Neural progenitor cell (in vitro differentiated cells): Measurements from ENCODE around the gene PDILT. TPM values are rescaled to one million over a fixed set of nuclear protein-coding genes. Genes with fewer than 3 reads are reported as not detected.
"Not testable (repeated sequence)": the region's sequence is repeated elsewhere in the genome, so short reads cannot be mapped to it uniquely, and the experiment has no call there.

Experiments used
- DNase-seq: peaks from one replicate; pipeline ENCODE4 v3.0.0-alpha.2; 2016; ENCODE audit warnings: low spot score
- H2AFZ ChIP-seq: fragments of 200-600 bp; sonication (generic); replicated peaks from 2 replicates; pipeline ENCODE4 v1.6.1; 2016; ENCODE audit warnings: antibody characterized with exemption
- H3F3A ChIP-seq: fragments of 200-600 bp; sonication (generic); 2 replicates; pipeline ENCODE4 v1.6.1; 2016; ENCODE audit warnings: antibody characterized with exemption, low read depth
- H3K27ac ChIP-seq: fragments of 200-600 bp; sonication (generic); 2 replicates; pipeline ENCODE4 v1.5.1; 2016; ENCODE audit warnings: mild to moderate bottlenecking
- H3K27me3 ChIP-seq: fragments of 200-600 bp; sonication (generic); 2 replicates; pipeline ENCODE4 v1.6.1; 2016; ENCODE audit warnings: mild to moderate bottlenecking, moderate library complexity
- H3K36me3 ChIP-seq: fragments of 200-600 bp; sonication (generic); 2 replicates; pipeline ENCODE4 v1.5.1; 2016
- H3K4me1 ChIP-seq: fragments of 200-600 bp; sonication (generic); 2 replicates; pipeline ENCODE4 v1.6.1; 2016; ENCODE audit warnings: mixed run types
- H3K4me2 ChIP-seq: fragments of 200-600 bp; sonication (generic); 2 replicates; pipeline ENCODE4 v1.6.1; 2016
- H3K4me3 ChIP-seq: fragments of 200-600 bp; sonication (generic); 2 replicates; pipeline ENCODE4 v1.5.1; 2016
- H3K79me2 ChIP-seq: fragments of 200-600 bp; sonication (generic); 2 replicates; pipeline ENCODE4 v1.6.1; 2016; ENCODE audit warnings: low read depth
- H3K9ac ChIP-seq: fragments of 200-600 bp; sonication (generic); 2 replicates; pipeline ENCODE4 v1.6.1; 2016
- H3K9me3 ChIP-seq: fragments of 200-600 bp; sonication (generic); 2 replicates; pipeline ENCODE4 v1.5.1; 2016; ENCODE audit warnings: low read depth
- H4K20me1 ChIP-seq: fragments of 200-600 bp; sonication (generic); 2 replicates; pipeline ENCODE4 v1.6.1; 2016; ENCODE audit warnings: low read depth
- H3K27ac Mint-ChIP-seq: 3 replicates; pipeline ENCODE4 v1.8.0; 2021; ENCODE audit warnings: mixed read lengths
- H3K27me3 Mint-ChIP-seq: 2 replicates; pipeline ENCODE4 v1.8.0; 2022; ENCODE audit warnings: low read depth, mild to moderate bottlenecking, inconsistent platforms, moderate library complexity, mixed read lengths; ENCODE audit not compliant: insufficient read depth
- H3K36me3 Mint-ChIP-seq: 3 replicates; pipeline ENCODE4 v1.8.0; 2021; ENCODE audit warnings: mixed read lengths
- H3K4me1 Mint-ChIP-seq: 3 replicates; pipeline ENCODE4 v1.8.0; 2021; ENCODE audit warnings: mixed read lengths
- H3K4me3 Mint-ChIP-seq: 3 replicates; pipeline ENCODE4 v1.8.0; 2021; ENCODE audit warnings: mild to moderate bottlenecking, moderate library complexity, mixed read lengths
- H3K9me3 Mint-ChIP-seq: 3 replicates; pipeline ENCODE4 v1.8.0; 2020; ENCODE audit warnings: mixed read lengths
- EZH2 ChIP-seq: fragments of 200-600 bp; sonication (generic); IDR thresholded peaks from 2 replicates; pipeline ENCODE4 v1.6.1; 2017; ENCODE audit warnings: antibody characterized with exemption, mild to moderate bottlenecking, moderate library complexity
- EZH2phosphoT487 ChIP-seq: fragments of 200-600 bp; sonication (generic); IDR thresholded peaks from 2 replicates; pipeline ENCODE4 v1.6.1; 2017; ENCODE audit warnings: antibody characterized with exemption
- total RNA-seq: library from RNA; depleted of rRNA; stranded (reverse); fragments of >200 nt; gene quantifications from 2 replicates; pipeline ENCODE4 v1.2.3, GENCODE V29; 2015; ENCODE audit warnings: low replicate concordance
- TF ChIP-seq, protein P1 (sequence below): fragments of 200-600 bp; sonication (generic); IDR thresholded peaks from 2 replicates; pipeline ENCODE4 v1.5.1; 2017; ENCODE audit warnings: antibody characterized with exemption, mild to moderate bottlenecking

PDILT gene
- not detected in 2 replicates for total RNA-seq

GRCh38 chr16:20404637-20405036 is at the start of gene PDILT:
TSS of gene PDILT (minus strand) at chr16:20404737. CDS start at chr16:20399300, 5,437 bp downstream.
- no peak within 1 kb of the TSS for H3K4me3 Mint-ChIP-seq

DNA sequence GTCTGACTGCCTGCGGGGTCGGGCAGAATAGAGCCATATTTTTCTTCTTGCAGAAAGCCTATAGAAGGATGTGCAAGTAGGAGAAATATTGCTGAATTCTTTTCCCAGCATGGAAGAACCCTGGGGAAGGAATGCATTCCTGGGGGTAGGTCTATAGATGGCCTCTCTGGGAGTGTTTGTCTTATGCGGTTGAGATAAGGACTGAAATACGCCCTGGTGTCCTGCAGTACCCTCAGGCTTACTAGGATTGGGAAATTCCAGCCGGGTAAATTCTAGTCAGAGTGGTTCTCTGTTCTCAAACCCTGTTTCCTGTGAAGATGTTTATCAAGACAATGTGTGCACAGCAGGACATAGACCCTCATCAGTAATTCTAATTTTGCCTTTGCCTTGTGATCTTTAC is 49.1 kb upstream of the PDILT start:
- not testable (repeated sequence) for H3K27me3 Mint-ChIP-seq, H4K20me1 ChIP-seq, H3K4me2 ChIP-seq, H3F3A ChIP-seq, H3K9ac ChIP-seq, H3K27ac Mint-ChIP-seq, H3K27ac ChIP-seq, H3K4me1 ChIP-seq, DNase-seq, H3K4me3 Mint-ChIP-seq, H3K27me3 ChIP-seq, H3K9me3 Mint-ChIP-seq, H3K4me3 ChIP-seq, H3K79me2 ChIP-seq, H2AFZ ChIP-seq, H3K4me1 Mint-ChIP-seq, H3K36me3 Mint-ChIP-seq, H3K36me3 ChIP-seq, H3K9me3 ChIP-seq

More at GRCh38 chr16:20404637-20405036, at the start of gene PDILT:
- H3K27me3 ChIP-seq = no peaks in the 10 kb centered on the region
- TF ChIP-seq EZH2 (no peak), EZH2phosphoT487 (no peak)
- TF ChIP-seq, protein P1, sequence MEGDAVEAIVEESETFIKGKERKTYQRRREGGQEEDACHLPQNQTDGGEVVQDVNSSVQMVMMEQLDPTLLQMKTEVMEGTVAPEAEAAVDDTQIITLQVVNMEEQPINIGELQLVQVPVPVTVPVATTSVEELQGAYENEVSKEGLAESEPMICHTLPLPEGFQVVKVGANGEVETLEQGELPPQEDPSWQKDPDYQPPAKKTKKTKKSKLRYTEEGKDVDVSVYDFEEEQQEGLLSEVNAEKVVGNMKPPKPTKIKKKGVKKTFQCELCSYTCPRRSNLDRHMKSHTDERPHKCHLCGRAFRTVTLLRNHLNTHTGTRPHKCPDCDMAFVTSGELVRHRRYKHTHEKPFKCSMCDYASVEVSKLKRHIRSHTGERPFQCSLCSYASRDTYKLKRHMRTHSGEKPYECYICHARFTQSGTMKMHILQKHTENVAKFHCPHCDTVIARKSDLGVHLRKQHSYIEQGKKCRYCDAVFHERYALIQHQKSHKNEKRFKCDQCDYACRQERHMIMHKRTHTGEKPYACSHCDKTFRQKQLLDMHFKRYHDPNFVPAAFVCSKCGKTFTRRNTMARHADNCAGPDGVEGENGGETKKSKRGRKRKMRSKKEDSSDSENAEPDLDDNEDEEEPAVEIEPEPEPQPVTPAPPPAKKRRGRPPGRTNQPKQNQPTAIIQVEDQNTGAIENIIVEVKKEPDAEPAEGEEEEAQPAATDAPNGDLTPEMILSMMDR = no peak
- H3K27ac Mint-ChIP-seq = no peak within 1 kb of the TSS
- H3K4me3 ChIP-seq = no peak within 1 kb of the TSS
- H3K79me2 ChIP-seq = no peaks in the 10 kb centered on the region
- peaks cover 13% of the 10 kb centered on the region for H3K4me1 Mint-ChIP-seq
- H3K27ac ChIP-seq = no peak within 1 kb of the TSS
- no peaks in the 10 kb centered on the region for H3F3A ChIP-seq
- H2AFZ ChIP-seq = no peak within 1 kb of the TSS
- no peaks in the 10 kb centered on the region for H3K36me3 ChIP-seq
- no peak for DNase-seq
- H4K20me1 ChIP-seq = no peaks in the 10 kb centered on the region
- H3K9me3 ChIP-seq = no peaks in the 10 kb centered on the region
- H3K9me3 Mint-ChIP-seq = no peaks in the 10 kb centered on the region
- peaks cover 3% of the 10 kb centered on the region for H3K27me3 Mint-ChIP-seq
- H3K9ac ChIP-seq = no peak within 1 kb of the TSS
- no peaks in the 10 kb centered on the region for H3K36me3 Mint-ChIP-seq
- no peak within 1 kb of the TSS for H3K4me2 ChIP-seq
- no peaks in the 10 kb centered on the region for H3K4me1 ChIP-seq

GRCh38 chr16:20451364-20451763 is 46.8 kb upstream of the PDILT start, which contains the start of gene ACSM2A:
TSS of gene ACSM2A (plus strand) at chr16:20451521. CDS start at chr16:20460115, 8,594 bp downstream.
- H3K4me2 ChIP-seq, H3K27me3 ChIP-seq, H3K27ac Mint-ChIP-seq, H4K20me1 ChIP-seq, H3K79me2 ChIP-seq, H3K9ac ChIP-seq, H3F3A ChIP-seq, H3K27me3 Mint-ChIP-seq, H3K36me3 ChIP-seq, H3K4me3 ChIP-seq, H3K4me3 Mint-ChIP-seq, H3K4me1 Mint-ChIP-seq, H3K27ac ChIP-seq, H3K36me3 Mint-ChIP-seq, H3K9me3 ChIP-seq, H3K4me1 ChIP-seq, DNase-seq, H2AFZ ChIP-seq, H3K9me3 Mint-ChIP-seq: not testable (repeated sequence)

DNA sequence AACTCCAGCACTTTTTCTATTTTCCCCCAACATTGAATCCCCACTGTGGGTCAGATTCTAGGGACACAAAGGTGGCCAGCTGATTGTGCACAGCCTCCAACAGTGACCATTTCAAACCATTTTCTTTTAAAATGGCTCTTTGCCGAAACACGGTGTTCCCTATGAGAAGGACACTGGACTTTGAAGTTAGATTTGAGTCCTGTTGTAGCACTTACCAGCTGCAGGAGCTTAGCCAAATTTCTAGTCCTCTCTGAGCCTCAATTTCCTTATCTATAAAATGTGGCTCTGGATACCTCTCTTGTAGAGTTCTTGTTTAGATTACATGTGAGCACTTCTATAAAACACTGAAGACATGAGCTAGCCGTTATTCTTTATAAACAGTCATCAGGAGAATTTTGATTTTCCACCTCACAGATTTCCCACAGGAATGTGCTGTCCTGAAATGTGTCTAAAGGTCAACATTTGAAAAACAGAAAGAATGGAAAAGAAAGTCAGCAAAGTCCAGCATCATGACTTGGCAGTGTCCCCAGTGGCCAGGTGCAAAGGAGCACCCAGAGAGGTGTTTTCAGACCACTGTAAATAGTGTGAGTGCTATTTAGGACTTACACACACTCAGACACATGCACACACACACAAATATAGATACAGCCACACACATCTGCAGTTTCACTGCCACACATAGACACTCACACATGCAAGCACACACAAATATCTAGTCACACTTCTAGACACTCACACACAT is 42.3 kb upstream of the PDILT start:
- H3K27me3 ChIP-seq, DNase-seq, H3K79me2 ChIP-seq, H3K4me2 ChIP-seq, H3K4me1 Mint-ChIP-seq, H3K27ac Mint-ChIP-seq, H3F3A ChIP-seq, H3K9me3 ChIP-seq, H4K20me1 ChIP-seq, H2AFZ ChIP-seq, H3K36me3 ChIP-seq, H3K27ac ChIP-seq, H3K9me3 Mint-ChIP-seq, H3K4me1 ChIP-seq, H3K4me3 ChIP-seq, H3K36me3 Mint-ChIP-seq, H3K27me3 Mint-ChIP-seq, H3K4me3 Mint-ChIP-seq, H3K9ac ChIP-seq: not testable (repeated sequence)

GRCh38 chr16:20441859-20442258 is 37.3 kb upstream of the PDILT start:
- H3K4me3 ChIP-seq, H3K9me3 Mint-ChIP-seq, H3K79me2 ChIP-seq, H3K27me3 Mint-ChIP-seq, H3K27me3 ChIP-seq, H3K27ac Mint-ChIP-seq, H3K36me3 Mint-ChIP-seq, H4K20me1 ChIP-seq, DNase-seq, H3K4me1 Mint-ChIP-seq, H3K4me1 ChIP-seq, H3K9me3 ChIP-seq, H3F3A ChIP-seq, H3K27ac ChIP-seq, H3K36me3 ChIP-seq, H3K4me3 Mint-ChIP-seq, H3K9ac ChIP-seq, H2AFZ ChIP-seq, H3K4me2 ChIP-seq: not testable (repeated sequence)
